ENCODE measurements around the gene RALGPS1.

DNA sequence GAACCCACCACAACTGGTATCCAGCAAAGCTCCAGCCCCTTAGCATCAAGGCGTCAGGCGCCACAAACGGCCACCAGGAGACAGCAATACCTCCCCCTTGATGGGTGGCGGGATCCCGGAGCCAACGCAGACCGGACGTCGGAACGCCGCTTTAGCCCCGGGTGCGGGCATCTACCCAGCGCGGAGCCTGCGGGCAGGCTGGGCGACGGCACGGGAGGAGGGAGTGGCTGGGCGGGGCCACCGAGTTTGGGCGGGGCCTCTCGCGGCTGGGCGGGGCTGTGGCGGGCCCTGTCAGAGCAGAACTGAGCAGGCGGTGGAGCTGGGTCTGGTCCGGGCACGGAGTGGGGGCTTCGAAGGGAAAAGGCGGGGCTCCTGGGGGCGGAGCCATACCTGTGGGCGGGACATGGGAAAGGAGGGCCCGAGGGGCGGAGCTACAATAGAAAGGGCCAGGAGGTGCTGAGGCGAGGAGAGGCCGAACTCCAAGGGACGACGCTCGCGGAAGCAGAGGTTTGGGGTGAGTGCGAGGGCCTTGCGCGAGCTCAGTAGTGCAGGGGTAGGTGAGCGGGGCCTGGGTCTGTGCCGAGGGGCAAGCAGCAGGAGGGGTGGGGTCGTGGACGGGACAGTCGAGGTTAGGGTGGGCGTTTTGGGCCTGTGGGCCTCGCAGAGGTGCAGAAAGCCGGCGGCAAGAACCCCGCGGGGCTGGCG, 309.7 kb downstream of the RALGPS1 start:
- TF ChIP-seq, protein P1, sequence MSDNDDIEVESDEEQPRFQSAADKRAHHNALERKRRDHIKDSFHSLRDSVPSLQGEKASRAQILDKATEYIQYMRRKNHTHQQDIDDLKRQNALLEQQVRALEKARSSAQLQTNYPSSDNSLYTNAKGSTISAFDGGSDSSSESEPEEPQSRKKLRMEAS (IDR thresholded peaks at IDR 0.05; ENCODE audit: low read depth, low read length), result no peak
- TF ChIP-seq, protein P2, sequence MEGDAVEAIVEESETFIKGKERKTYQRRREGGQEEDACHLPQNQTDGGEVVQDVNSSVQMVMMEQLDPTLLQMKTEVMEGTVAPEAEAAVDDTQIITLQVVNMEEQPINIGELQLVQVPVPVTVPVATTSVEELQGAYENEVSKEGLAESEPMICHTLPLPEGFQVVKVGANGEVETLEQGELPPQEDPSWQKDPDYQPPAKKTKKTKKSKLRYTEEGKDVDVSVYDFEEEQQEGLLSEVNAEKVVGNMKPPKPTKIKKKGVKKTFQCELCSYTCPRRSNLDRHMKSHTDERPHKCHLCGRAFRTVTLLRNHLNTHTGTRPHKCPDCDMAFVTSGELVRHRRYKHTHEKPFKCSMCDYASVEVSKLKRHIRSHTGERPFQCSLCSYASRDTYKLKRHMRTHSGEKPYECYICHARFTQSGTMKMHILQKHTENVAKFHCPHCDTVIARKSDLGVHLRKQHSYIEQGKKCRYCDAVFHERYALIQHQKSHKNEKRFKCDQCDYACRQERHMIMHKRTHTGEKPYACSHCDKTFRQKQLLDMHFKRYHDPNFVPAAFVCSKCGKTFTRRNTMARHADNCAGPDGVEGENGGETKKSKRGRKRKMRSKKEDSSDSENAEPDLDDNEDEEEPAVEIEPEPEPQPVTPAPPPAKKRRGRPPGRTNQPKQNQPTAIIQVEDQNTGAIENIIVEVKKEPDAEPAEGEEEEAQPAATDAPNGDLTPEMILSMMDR (IDR thresholded peaks at IDR 0.05; ENCODE audit: low read depth, low read length), result no peak
